Activated CD4-positive, alpha-beta T cell treated with anti-CD3 and anti-CD28 coated beads, Interleukin-10, Interleukin-2, amounts not matched to agents 100 ng/mL and 50 ng/mL, durations not matched to agents 16 hours and 8 hours (primary cell): ENCODE data around the gene PLAAT2.
"Not testable (repeated sequence)": the region's sequence is repeated elsewhere in the genome, so short reads cannot be mapped to it uniquely, and the experiment has no call there.

Experiments
- DNase-seq: peaks from one replicate; pipeline ENCODE4 v3.0.0-alpha.2; 2020

The PLAAT2 gene

GRCh38 chr11:63547061-63547460, 16.1 kb downstream of the PLAAT2 start:
- no peak for DNase-seq

- DNase-seq = no peak
Measured at GRCh38 chr11:63543711-63544110, 19.5 kb downstream of the PLAAT2 start.

DNA sequence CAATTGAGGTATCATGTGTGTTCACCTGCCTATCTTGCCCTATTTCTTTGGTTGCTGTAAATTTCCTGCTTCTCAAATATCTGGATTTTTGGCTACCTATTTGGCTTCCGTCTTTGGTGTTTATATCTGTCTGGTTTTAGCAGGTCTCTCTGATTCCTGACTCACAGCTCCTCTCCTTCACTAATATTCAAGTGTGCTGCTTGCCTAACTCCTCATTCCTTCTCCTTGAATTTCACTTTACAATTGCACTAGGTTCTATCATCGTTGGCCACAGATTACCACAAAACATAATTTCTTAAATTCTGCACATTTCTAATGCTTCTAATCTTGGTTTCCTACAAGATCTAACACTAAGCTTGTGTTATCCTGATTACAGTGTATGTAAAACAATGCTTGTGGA, 20.7 kb downstream of the PLAAT2 start:
- not testable (repeated sequence) for DNase-seq

DNA sequence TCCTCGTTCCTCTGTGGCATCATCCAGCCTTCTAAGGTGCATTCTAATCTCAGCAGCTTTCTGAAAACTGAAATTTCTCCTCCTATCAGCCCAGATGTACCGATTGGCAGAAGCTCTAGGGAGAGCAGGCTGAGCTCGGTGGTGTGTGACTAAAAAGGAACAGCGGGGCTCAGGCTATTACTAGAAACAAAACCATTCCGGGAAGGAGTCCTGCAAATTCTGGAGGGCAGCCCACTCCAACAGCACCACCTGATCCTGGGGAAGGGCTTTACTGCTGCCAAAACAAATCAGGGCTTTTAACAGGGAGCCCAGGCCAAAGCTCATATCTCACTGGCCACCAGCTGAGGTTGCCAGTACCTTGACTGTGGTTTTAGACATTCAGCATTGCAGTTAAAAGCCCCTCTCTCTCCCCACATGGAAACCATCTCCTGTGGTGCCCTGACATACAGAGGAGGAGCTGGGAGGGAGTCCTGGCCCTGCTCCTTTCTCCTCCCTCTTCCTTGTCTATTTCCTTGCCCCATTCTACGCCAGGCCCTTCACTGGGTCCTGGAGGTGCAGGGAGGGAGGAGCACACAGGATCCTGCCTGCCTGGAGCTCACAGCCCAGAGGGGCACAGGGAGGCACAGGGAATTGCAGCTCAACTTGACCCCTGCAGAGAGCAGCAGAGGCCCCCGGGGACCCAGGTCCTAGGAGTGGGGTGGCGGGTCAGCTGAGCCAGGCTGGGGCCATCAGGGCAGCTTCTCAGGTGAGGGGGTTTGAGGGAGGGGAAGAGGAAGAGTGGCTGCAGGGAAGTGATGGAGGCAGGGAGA, 25.7 kb downstream of the PLAAT2 start:
- DNase-seq = peak; percentile 72

DNA sequence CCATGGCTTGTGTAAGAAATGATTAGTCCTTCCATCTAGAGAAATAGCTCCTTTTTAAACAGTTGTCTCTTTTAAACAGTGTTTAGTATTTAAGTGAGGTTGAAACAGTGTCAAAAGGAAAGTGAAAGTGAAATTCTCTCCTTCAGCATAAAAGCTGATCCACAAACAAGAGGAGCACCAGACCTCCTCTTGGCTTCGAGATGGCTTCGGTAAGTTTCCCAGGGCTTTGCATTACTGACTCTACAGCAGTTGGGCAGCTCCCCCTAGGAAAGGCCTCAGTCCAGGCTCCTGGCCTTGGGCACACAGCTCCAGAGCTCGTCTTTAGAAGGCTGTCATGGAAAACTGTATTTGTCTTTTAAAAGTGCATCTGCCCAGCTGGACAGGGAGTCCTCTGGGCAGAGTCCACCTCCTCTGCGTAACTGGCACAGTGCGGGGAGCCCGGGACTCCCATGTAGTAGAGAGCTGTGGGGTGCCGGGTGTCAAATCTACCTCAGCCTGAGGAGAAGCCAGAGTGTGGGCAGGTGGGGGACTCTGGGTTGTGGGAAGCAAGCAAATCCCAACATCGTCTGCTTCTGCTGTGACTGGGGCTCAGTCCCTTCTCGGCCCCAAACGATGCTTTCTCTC, 26.4 kb downstream of the PLAAT2 start, which contains the start of gene PLAAT4:
Gene PLAAT4 (plus strand): TSS at position 140 of the 624 bp plus-strand sequence. CDS start 61 bp downstream, at position 201.
- peak; percentile 75 for DNase-seq

DNA sequence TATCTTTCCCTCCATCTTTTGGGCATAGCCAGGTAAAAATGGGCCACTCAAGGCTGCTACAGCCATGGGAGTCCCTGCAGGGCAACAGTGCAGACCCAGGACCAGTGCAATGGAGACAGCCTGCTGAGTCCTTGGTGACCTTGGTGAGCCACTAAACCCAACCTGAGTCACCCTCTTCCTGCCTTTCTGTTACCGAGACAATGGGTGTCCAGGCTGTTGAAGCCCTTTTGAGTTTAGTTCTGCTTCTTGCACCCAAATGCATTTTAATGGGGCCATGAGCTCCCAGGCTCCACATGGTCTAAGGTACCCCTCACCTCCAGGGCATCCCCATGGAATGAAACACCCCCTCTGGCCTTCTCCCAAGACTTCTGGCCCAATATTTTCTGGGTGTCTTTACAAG, 27.4 kb downstream of the PLAAT2 start:
- peak; percentile 65 for DNase-seq

DNA sequence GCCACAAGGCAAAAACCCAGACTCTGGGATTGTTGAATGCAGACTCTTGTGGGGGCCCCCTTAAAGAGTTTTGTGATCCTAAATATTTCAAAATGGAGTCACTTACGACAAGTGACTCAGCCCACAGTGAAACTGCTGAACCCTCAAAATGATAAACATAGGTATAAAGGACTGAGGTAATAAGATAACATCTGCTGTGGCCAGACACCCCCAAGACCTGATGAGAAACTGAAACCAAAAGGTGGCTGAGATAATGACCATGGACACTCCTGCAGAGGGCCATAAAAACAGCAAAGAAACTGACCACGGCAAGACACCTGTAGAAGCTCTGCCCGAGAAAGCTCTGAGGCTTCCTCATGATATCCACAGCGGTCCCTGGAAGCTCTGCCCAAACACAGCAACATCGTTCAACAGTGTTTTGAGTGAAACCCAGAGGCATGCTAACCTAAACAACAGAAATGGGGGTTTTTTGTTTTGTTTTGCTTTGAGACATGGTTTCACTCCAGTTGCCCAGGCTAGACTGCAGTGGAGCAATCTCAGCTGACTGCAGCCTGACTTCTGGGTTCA, 28.2 kb downstream of the PLAAT2 start:
- peak; percentile 70 for DNase-seq

DNA sequence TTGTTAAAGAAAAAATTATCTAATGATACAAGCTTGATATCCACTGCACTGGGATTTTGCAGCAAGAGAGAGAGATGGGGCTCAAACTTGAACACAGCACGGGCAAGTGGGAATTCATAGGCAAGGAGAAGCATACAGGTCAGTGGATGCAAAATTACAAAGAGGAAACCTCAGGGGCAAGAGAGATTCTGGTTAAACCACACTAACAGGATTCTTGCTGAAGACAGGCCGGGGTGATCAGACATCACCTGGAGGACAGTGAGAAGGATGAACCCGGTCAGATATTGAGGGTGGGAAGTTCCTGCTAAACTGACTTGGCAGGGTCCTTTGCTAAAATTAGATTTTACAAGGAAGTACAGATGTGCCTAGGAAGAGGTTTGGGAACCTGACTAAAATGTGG, 29.1 kb downstream of the PLAAT2 start:
- no peak for DNase-seq

- no peak for DNase-seq
Measured at GRCh38 chr11:63532799-63533475, 30.2 kb downstream of the PLAAT2 start.

GRCh38 chr11:63532117-63532516, 31.1 kb downstream of the PLAAT2 start:
- no peak for DNase-seq

- peak; percentile 65 for DNase-seq
Measured at GRCh38 chr11:63531074-63531792, 31.9 kb downstream of the PLAAT2 start.

DNA sequence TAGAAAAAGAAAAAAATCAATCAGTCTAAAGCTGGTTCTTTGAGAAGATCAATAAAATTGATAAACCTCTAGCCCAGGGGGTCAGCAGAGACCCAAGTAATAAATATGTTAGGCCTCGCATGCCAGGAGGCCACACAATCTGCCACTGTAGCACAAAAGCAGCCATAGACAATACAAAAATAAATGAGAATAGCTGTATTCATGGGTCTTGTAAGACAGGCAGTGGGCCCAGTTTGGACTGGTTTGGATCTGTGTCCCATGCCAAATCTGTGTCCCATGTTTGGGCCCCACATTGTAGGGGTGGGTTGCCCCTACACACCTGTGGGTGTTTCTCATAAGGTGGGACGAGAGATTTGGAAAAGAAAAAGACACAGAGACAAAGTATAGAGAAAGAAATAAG, 33.2 kb downstream of the PLAAT2 start:
- DNase-seq = no peak

- not testable (repeated sequence) for DNase-seq
Measured at GRCh38 chr11:63529373-63529772, 33.8 kb downstream of the PLAAT2 start.

DNA sequence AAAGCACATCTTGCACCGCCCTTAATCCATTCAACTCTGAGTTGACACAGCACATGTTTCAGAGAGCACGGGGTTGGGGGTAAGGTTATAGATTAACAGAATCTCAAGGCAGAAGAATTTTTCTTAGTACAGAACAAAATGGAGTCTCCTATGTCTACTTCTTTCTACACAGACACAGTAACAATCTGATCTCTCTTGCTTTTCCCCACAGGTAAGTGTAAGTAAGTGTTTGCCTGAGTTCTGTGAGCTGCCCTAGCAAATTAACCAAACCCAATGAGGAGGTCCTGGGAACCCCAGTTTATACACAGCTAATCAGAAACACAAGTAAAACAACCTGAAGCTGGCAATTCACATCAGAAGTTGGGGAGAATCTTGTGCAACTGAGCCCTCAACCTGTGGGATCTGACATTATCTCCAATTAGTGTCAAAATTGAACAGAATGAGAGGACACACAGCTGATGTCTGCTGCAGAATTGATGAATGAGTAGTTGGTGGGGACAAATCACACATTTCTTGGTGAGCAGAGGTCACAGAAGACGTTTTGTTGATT, 34.4 kb downstream of the PLAAT2 start:
- not testable (repeated sequence) for DNase-seq

- not testable (repeated sequence) for DNase-seq
Measured at GRCh38 chr11:63528156-63528555, 35.0 kb downstream of the PLAAT2 start.

- DNase-seq = no peak
Measured at GRCh38 chr11:63527667-63528066, 35.5 kb downstream of the PLAAT2 start.

- no peak for DNase-seq
Measured at GRCh38 chr11:63523151-63523550, 40.0 kb downstream of the PLAAT2 start.

GRCh38 chr11:63521896-63522295, 41.3 kb downstream of the PLAAT2 start:
- no peak for DNase-seq

DNA sequence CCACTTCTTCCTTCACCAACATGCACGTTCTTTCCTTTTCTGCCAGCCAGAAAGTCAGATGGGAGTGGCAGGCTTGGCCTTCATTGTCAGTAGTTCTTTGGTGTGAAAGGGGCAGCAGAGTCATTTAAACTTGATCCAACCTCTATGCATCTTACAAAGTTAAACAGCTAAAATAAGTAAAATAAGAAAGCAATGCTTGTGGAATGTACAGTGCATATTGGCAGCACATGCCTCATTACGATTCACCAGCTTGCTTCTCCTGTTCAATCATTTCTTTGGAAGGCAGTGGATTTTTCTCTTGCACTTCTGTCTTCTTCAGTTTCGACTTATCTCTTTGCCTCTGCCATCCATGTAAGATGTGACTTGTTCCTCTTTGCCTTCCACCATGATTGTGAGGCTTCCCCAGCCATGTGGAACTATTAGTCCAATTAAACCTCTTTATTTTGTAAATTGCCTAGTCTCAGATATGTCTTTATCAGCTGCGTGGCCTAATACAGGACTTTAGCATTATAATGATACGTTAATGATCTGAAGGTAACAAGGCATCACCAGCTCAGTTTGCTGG, 42.5 kb downstream of the PLAAT2 start:
- no peak for DNase-seq

DNA sequence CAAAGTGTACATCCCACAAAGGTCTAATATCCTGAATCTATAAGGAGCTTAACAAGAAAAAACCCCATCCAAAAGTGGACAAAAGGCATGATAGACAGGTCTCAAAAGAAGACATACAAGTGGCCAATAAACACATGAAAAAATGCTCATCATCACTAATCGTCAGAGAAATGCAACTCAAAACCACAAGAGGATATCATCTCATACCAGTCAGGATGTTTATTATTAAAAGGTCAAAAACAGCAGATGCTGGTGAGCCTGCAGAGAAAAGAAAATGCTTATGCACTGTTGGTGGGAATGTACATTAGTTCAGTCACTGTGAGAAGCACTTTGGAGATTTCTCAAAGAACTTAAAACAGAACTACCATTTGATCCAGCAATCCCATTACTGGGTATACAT, 44.6 kb downstream of the PLAAT2 start:
- no peak for DNase-seq

GRCh38 chr11:63517156-63517555, 46.0 kb downstream of the PLAAT2 start:
- no peak for DNase-seq

DNA sequence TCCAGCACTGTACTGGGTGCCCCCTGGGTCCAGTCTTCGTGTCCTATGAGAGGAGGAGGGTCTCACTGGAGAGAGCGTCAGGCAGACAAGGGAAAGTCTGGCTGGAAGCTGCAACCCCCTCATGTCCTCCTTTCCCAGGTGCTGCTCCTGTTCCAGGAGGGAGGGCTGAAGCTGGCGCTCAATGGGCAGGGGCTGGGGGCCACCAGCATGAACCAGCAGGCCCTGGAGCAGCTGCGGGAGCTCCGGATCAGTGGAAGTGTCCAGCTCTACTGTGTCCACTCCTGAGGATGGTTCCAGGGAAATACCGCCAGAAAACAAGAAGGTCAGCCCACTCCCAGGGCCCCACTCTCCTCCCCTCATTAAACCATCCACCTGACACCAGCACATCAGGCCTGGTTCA, 47.1 kb downstream of the PLAAT2 start:
- no peak for DNase-seq
